Right forelimb (tissue), 1 donor: ENCODE results near the gene THOC6.

ENCODE experiments used
- DNase-seq: peaks from one replicate; pipeline ENCODE4 v3.0.0-alpha.2; 2018

The THOC6 gene

DNA sequence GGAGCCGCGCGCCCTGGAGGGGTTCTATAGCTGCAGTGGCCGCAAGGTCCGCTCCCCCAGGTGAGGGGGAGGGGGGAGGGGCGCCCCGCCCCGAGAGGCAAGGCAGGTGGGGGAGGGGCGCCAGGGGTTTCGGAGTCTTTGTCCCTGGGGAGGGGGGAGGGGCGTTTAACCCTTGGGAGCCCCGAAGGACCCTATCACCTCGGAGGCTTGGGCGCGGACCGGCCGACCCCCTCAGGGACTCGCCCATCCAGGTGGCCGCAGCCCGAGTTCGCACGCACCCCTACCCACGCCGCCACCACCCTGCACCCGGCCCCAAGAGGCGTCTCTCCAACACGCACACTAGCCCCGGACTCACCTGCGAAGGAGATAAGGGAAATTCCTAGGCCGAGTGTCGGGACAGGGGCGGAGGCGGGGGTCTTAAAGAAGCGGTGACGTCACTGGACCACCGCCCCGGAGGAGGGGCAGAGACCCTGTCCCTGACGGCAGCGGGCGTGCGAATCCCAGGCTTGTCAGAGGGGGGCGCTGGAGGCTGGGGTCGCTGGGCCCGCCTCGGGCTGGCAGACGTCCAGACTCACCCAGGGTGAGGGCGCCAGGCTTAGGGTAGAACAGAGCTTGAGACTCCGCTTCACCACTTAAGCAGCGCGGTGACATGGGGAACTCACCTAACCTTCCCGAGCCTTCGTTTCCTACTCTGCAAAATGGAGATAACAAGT is 5.9 kb upstream of the THOC6 start, which contains the start of gene CLDN6:
TSS of gene CLDN6 (minus strand) at position 390 of the 713 bp plus-strand sequence. CDS start 2,162 bp downstream, outside the sequence.
- DNase-seq: no peak

- no peak for DNase-seq
Measured at GRCh38 chr16:3019594-3020246, 4.1 kb upstream of the THOC6 start.

DNA sequence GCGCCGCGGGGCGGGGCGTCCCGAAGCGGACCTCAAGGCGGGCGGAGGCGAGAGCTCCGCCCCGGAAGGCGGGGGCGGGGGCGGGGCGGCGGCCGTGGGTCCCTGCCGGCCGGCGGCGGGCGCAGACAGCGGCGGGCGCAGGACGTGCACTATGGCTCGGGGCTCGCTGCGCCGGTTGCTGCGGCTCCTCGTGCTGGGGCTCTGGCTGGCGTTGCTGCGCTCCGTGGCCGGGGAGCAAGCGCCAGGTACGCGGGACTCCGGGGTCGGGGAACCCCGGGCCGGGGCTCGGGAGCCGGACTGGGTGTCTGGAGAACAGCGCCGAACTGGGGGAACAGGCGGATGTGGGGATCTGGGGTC is 3.6 kb upstream of the THOC6 start, which contains the start of gene TNFRSF12A:
TSS of gene TNFRSF12A (plus strand) at position 122 of the 357 bp plus-strand sequence. CDS start at position 152, 30 bp downstream.
- peak; percentile 83 for DNase-seq

DNA sequence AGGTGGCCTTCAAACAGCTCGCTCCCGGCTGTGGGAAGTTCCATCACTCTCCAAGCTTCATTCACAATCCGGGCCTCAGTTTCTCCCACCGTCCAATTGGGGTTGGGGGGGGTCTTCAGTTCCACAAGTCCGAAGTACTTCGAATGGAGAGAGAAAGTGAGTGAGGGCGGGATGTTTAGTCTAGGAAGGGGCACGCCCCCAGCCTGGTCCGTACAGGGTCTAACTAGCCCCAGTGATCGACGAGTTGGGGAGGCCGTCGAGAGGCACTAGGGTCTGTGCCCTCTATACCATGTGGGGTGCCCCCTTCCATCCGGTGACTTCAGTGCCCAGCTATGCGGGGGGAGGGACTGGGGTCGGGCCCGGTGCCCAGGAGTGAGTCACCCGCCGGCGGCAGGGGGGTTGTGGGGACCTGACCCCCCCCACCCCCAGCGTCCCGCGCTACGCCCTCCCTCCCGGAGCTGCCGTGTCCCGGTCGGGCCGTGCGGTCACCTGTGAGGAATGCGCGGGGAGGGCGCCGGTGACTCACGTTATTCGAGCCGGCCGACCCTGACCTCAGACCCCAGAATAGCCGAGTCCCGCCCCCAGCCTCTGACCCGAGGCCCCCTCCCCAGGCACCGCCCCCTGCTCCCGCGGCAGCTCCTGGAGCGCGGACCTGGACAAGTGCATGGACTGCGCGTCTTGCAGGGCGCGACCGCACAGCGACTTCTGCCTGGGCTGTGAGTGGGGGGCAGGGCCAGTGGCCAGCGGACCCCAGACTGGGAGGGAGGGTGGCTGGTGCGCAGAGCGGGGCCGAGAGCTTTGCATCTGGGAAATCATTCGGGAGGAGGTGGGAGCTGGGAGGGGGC is 3.0 kb upstream of the THOC6 start:
- DNase-seq: peak; percentile 82

DNA sequence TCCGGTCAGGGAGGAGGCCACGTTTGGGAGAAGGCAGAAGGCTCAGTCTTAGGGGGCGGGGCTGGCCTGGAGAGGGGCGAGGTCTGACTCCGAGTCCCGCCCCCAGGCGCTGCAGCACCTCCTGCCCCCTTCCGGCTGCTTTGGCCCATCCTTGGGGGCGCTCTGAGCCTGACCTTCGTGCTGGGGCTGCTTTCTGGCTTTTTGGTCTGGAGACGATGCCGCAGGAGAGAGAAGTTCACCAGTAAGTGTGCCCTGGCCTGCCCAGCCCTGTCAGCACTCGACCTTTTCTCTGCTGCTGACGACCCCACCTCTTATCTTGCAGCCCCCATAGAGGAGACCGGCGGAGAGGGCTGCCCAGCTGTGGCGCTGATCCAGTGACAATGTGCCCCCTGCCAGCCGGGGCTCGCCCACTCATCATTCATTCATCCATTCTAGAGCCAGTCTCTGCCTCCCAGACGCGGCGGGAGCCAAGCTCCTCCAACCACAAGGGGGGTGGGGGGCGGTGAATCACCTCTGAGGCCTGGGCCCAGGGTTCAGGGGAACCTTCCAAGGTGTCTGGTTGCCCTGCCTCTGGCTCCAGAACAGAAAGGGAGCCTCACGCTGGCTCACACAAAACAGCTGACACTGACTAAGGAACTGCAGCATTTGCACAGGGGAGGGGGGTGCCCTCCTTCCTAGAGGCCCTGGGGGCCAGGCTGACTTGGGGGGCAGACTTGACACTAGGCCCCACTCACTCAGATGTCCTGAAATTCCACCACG is 2.2 kb upstream of the THOC6 start:
- DNase-seq: peak; percentile 66

GRCh38 chr16:3022208-3022683 is 1.6 kb upstream of the THOC6 start:
- DNase-seq: peak; percentile 90

- DNase-seq: no peak
Measured at GRCh38 chr16:3022684-3023414, 986 bp upstream of the THOC6 start.

DNA sequence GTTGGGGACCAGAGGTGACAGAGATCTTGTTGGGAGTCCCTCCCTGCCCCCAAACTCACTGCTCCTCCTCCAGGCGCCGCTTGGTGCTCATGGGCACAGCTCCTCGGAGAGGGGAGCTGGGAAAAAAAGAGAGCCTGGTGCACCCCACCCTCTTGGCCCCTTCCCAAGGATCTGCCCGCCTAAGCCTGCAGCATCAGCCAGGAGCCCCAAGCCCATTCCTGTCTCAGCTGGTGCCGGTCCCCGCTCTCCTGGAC is 493 bp upstream of the THOC6 start:
- peak; percentile 65 for DNase-seq

- no peak for DNase-seq
Measured at GRCh38 chr16:3025032-3026002, 1.5 kb downstream of the THOC6 start.

- DNase-seq: no peak
Measured at GRCh38 chr16:3026003-3026378, 2.2 kb downstream of the THOC6 start.

DNA sequence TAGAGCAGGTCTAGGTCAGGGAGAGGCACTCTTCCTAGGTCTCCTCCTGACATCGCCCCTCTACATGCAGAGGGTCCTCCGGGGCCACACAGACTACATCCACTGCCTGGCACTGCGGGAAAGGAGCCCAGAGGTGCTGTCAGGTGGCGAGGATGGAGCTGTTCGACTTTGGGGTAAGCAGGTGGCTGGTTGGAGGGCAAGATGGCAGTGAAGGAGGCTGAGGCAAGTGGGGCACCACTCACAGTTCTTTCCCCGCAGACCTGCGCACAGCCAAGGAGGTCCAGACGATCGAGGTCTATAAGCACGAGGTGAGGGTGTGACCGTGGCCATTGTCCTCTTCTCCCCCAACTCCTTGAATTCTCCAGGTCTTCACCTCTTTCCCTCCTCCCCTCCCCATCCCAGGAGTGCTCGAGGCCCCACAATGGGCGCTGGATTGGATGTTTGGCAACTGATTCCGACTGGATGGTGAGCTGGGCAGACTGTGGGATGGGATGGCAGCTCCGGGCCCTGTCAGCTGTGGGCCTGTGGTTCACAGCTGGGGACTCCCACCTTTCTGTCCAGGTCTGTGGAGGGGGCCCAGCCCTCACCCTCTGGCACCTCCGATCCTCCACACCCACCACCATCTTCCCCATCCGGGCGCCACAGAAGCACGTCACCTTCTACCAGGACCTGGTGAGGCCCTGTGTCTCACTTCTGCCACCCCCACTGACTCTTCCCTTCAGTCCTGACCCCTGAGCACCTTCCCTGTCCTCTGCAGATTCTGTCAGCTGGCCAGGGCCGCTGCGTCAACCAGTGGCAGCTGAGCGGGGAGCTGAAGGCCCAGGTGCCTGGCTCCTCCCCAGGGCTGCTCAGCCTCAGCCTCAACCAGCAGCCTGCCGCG is 3.0 kb downstream of the THOC6 start:
- no peak for DNase-seq

GRCh38 chr16:3027489-3027795 is 3.6 kb downstream of the THOC6 start:
- no peak for DNase-seq

- DNase-seq: peak; percentile 83
Measured at GRCh38 chr16:3027983-3028715, 4.3 kb downstream of the THOC6 start.

DNA sequence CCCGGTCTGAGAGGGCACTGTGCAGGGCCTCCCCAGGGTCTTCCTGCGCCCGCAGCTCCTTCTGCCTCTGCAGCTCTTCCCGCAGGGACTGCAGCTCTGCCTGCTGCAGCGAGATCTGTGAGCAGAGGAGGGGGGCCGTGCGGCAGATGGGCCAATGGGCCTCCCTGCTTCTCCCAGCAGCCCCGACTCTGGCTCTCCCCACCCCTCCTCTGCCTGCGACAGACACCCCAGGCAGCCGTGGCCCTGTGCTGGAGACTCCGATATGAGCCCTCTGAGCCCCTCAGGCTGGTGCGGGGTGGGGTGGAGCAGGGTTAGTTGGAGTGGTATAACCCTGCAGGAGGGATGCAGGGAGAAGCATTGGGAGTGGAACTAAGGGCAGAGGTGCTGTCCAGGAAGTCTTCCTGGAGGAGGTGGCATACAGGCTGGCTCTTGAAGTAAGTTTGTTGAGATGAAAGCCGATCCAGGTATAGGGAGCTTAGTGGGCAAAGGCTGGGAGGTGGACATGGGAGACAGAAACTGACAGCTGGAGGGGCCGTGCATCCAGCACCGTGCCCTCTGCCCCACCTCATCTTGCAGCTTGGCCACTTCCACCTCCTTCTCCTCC is 5.0 kb downstream of the THOC6 start:
- no peak for DNase-seq

DNA sequence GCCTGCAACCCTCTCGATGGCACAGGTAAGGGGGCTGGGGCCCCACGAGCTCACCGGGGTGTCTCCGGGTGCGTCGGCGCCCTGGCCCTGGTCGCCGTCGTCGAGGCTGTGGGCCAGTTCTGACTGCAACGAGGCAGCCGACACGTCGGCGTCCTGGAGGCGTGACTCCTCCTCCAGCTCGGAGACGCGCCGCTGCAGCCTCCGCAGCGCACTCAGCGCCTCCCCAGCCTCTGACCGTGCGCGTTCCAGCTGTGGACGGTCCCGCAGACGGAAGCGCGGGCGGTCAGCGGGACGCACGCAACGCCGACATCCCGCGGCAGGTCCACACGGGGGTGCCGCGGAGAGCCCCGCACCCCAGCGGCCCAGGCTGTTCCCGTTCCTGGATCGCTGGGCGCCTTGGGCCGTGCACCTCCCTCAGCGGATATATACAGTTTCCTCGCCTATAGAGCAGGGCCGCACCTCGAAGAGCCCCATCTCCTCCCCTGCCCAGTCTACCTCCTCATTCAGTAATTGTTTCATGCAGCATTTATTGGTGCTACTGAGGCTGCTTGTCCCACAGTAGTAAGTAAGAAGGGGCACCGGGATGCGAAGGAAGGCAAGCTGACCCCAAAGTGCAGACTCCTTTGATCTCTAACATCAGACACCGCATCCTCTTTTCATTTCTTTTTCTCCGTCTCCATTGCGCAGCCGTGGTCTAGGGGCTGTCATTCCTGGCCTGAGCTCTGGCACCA is 5.8 kb downstream of the THOC6 start:
- no peak for DNase-seq

DNA sequence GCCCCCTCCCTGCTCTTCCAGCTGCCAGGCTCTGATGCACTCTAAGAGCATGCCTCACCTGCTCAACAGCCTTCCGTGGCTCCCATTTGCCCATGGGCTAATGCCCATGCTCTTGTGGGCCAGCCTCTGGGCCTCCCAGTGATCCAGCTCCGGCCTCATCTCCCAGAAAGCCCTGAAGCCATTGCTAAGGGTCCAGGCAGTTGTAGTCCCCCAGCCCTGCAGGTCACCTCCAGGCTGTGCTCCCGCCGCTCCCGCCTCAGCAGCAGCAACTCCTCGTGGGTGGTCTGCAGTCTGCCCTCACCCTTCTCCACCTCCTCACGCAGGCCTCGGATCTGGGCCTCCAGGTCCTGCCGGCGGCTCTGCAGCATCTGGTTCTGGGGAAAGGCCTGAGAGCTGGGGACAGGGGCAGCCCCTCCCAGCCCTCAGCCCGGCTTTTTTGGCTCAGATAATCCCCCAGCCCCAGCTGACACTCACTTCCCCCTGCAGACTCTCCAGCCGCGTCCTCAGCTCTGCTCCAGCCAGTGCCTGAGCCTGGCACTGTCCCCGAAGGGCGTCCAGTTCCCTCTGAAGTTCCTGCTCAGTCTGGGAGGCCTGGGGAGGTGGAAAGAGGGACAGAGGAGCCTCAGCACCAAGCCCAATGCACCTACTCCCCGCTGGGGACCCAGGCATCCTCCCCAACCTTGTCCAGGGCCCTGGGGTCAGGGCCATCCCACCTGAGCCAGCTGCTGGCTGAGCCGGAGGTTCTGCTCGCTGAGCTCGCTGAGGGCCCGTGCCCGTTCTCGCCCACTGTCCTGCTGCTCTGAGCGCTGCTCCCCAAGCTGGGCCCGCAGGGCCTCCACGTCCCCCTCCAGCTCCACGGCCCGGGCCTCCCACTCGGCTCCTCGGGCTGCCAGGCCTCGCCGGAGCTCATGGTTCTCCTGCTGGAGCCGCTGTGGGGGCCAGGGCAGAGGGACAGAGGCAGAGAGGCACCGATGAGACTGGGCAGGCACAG is 6.7 kb downstream of the THOC6 start:
- no peak for DNase-seq

GRCh38 chr16:3032624-3033023 is 8.8 kb downstream of the THOC6 start:
- no peak for DNase-seq
